Kidney (tissue), 14 donors: ENCODE results near the gene KCNG2. TPM values are rescaled to one million over a fixed set of nuclear protein-coding genes. Genes with fewer than 3 reads are reported as not detected.

Experiments used
- DNase-seq, 5 donors: peaks; one replicate each; pipeline ENCODE4 v3.0.0-alpha.2; 2013 to 2020
- FAIRE-seq: peaks from 2 replicates; lab custom pipeline; 2012; peaks lifted over from hg19 to GRCh38; lab: Jason Lieb, UNC
- H3K27ac ChIP-seq, 2 donors: one replicate each; pipeline ENCODE4 v1.7.0; 2013; ENCODE audit warnings: low read depth in 2 of 2, low read length in 2 of 2, inconsistent platforms in 1 of 2
- H3K27me3 ChIP-seq: one replicate; pipeline ENCODE4 v1.7.1; 2013; ENCODE audit warnings: low read length, inconsistent platforms; ENCODE audit not compliant: control insufficient read depth, insufficient read depth
- H3K36me3 ChIP-seq, 3 donors: one replicate each; pipeline versions ENCODE4 v1.7.0 to v1.7.1; 2013; ENCODE audit warnings: low read length in 3 of 3, control low read depth in 1 of 3, inconsistent platforms in 1 of 3; ENCODE audit not compliant: insufficient read depth in 3 of 3, control insufficient read depth in 2 of 3
- H3K4me1 ChIP-seq, 3 donors: one replicate each; pipeline versions ENCODE4 v1.7.0 to v1.7.1; 2013; ENCODE audit warnings: low read length in 3 of 3, inconsistent platforms in 1 of 3, low read depth in 1 of 3; ENCODE audit not compliant: control insufficient read depth in 2 of 3, insufficient read depth in 2 of 3
- H3K4me3 ChIP-seq, 3 donors: one replicate each; pipeline versions ENCODE4 v1.7.0 to v1.8.1; 2013; ENCODE audit warnings: low read length in 3 of 3, control low read depth in 1 of 3, inconsistent platforms in 1 of 3
- H3K9ac ChIP-seq, 3 donors: one replicate each; pipeline versions ENCODE4 v1.7.0 to v1.7.1; 2013; ENCODE audit warnings: low read length in 3 of 3, control low read depth in 1 of 3, inconsistent platforms in 1 of 3
- H3K9me3 ChIP-seq, 3 donors: one replicate each; pipeline versions ENCODE4 v1.7.0 to v1.7.1; 2013; ENCODE audit warnings: low read length in 3 of 3, control low read depth in 1 of 3, inconsistent platforms in 1 of 3; ENCODE audit not compliant: control insufficient read depth in 2 of 3, insufficient read depth in 1 of 3
- CTCF ChIP-seq: IDR thresholded peaks from 3 replicates; pipeline ENCODE4 v1.5.1; 2012; ENCODE audit warnings: mild to moderate bottlenecking, moderate library complexity, borderline replicate concordance; ENCODE audit not compliant: insufficient read depth; ENCODE audit errors: extremely low read depth
- intact Hi-C: fragments of 100-400 bp; cut with DNase I; formaldehyde crosslinking; loops from one replicate; pipeline ENCODE4 v1.11.1; 2022
- polyA plus RNA-seq: library from polyadenylated mRNA; stranded (reverse); fragments of 350-450 nt; fragmentation: Illumina TruSeq; extraction: RNeasy Lipid Tissue Mini Kit (QIAGEN cat#74804); gene quantifications from one replicate; pipeline ENCODE4 v1.2.3, GENCODE V29; 2014; ENCODE audit warnings: low read depth, low replicate concordance; ENCODE audit not compliant: insufficient read depth
- total RNA-seq: library from RNA; stranded (reverse); fragmentation: NEBNext Ultra II Directional; extraction: Animal tissue kit (Norgen Biotek cat#: 25700); gene quantifications from one replicate; pipeline ENCODE4 v1.2.1, GENCODE V29; 2021
- donor health status: control.
- donor health status: control.
- donor health status: control.
- donor health status: control.
- donor health status: control.
- donor health status: DM: yes; HTN: yes; CAD: no.
- donor health status: Normal renal cell carcinoma (clear cell type).

KCNG2 gene
- total and polyA plus RNA-seq, 2 donors from 2014 or later = 0.76 TPM; not detected in 1

- intact Hi-C loops = no loop called here
- Histone ChIP-seq H3K9ac (no peak overlapping the region), H3K36me3 (no peaks in the 10 kb centered on the region), H3K27me3 (no peaks in the 10 kb centered on the region), H3K4me3 (no peak overlapping the region), H3K4me1 (no peaks in the 10 kb centered on the region), H3K27ac (no peak overlapping the region), H3K9me3 (no peaks in the 10 kb centered on the region)
- no peak for TF ChIP-seq CTCF
- DNase-seq (peak in 1 of 5 donors; percentile 3), FAIRE-seq (no peak)
Measured at GRCh38 chr18:79868811-79869541, 71.2 kb downstream of the KCNG2 start.

GRCh38 chr18:79869591-79870300 lies 72.0 kb downstream of the KCNG2 start:
- H3K27me3 ChIP-seq = no peaks in the 10 kb centered on the region
- no peak overlapping the region for H3K4me3 ChIP-seq
- DNase-seq (peak in 1 of 5 donors; percentile 8), FAIRE-seq (no peak)
- H3K9ac ChIP-seq = no peak overlapping the region
- no peaks in the 10 kb centered on the region for H3K4me1 ChIP-seq
- intact Hi-C loops = no loop called here
- no peak for TF ChIP-seq CTCF
- no peaks in the 10 kb centered on the region for H3K9me3 ChIP-seq
- no peak overlapping the region for H3K27ac ChIP-seq
- H3K36me3 ChIP-seq = no peaks in the 10 kb centered on the region

GRCh38 chr18:79870301-79871025 lies 72.7 kb downstream of the KCNG2 start:
- no peaks in the 10 kb centered on the region for H3K9me3 ChIP-seq
- no peaks in the 10 kb centered on the region for H3K27me3 ChIP-seq
- no peak overlapping the region for H3K27ac ChIP-seq
- DNase-seq = no peak
- no peak overlapping the region for H3K4me3 ChIP-seq
- H3K36me3 ChIP-seq = no peaks in the 10 kb centered on the region
- no peak for FAIRE-seq
- no peak overlapping the region for H3K9ac ChIP-seq
- intact Hi-C loops = no loop called here
- no peaks in the 10 kb centered on the region for H3K4me1 ChIP-seq
- no peak for TF ChIP-seq CTCF
